ENCODE results near the gene USP2.

Gene USP2

DNA sequence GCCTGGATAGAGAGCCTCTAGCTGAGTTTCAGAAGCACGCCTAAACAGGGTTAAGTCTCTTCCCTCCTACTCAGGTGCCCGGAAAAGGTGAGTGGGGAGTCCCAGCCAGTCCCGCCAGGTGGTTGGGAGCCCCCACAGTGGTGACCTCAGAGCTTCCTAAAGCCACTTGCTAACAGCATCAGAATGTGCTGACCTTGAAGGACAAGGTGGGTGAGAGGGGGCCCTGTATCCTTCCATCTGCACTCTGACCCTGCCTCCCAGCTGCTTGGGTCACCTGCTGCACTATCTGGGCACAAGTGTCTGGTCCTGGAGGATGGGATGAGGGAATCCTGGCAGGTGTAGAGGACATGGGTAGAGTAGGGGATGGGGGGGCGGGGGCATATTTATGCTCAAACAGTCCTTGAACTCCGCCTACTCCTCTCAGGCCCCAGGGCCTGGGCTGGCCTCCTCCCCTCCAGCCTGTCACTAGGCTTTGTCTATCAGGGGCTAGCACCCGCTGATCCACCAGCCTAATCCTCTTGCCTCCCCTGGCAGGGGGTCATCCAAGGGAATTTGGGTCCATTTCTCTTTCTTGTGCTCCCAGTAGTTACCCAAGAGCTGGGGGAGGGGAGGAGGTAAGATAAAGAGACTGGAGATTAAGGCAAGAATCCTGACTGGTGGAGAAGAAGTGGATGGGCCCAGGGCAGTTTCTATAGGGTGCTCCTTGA, 3.4 kb downstream of the USP2 start:
- H3K4me3 ChIP-seq: no peak overlapping the region

DNA sequence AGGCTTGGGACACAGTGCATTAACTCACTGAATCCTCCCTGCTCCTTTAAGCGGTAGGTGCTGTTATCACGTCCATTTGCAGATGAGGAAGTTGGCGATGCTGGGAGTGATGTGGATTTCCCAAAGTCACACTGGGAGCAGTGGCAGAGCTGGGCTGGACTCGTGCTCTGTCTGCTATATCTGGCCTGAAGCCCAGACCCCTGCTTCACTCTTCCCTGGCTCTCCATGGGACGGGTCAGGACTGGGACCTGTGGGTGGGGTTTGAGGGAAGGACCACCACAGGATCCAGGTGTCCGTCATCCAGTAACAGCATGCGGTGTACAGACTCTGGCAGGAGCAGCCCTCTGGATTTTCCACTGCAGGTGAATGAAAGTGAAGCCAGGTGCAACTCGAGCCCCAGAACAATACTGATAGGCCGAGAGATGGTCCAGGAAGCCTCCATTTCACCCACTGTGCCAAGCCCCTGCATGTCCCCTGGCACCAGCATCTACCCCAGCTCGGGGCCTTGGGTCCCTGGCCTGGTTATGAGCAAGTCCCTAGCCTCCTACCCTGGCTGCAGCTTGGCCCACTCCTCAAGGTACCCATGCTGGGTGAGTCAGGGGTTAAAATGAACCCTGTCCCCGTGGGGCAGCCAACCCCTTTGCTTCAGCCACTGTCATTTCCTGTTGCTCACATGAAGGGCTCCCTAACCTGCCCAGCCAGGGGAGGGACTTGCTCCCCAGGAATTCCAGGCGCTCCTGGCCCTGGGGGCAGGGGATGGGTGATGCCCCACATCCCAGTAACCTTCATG, 4.2 kb downstream of the USP2 start:
- H3K4me3 ChIP-seq: no peak overlapping the region
- no peaks in the 10 kb centered on the region for H3K36me3 ChIP-seq
- H3K27ac ChIP-seq: peak overlapping the region; percentile 26 to 79
- no peaks in the 10 kb centered on the region for H3K27me3 ChIP-seq
- peaks cover 0 to 56% (median 43%) of the 10 kb centered on the region in 4 donors for H3K4me1 ChIP-seq
- TF ChIP-seq, protein P1, sequence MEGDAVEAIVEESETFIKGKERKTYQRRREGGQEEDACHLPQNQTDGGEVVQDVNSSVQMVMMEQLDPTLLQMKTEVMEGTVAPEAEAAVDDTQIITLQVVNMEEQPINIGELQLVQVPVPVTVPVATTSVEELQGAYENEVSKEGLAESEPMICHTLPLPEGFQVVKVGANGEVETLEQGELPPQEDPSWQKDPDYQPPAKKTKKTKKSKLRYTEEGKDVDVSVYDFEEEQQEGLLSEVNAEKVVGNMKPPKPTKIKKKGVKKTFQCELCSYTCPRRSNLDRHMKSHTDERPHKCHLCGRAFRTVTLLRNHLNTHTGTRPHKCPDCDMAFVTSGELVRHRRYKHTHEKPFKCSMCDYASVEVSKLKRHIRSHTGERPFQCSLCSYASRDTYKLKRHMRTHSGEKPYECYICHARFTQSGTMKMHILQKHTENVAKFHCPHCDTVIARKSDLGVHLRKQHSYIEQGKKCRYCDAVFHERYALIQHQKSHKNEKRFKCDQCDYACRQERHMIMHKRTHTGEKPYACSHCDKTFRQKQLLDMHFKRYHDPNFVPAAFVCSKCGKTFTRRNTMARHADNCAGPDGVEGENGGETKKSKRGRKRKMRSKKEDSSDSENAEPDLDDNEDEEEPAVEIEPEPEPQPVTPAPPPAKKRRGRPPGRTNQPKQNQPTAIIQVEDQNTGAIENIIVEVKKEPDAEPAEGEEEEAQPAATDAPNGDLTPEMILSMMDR (IDR thresholded peaks at IDR 0.05): no peak
- H3K9me3 ChIP-seq: no peaks in the 10 kb centered on the region
- DNase-seq: peak in 1 of 2 donors; percentile 61
- intact Hi-C loops (cut with DNase I; ENCODE audit: low total_unique reads): no loop called here

More for the DNA sequence above, 3.4 kb downstream of the USP2 start:
- intact Hi-C loops (cut with DNase I; ENCODE audit: low total_unique reads): no loop called here
- no peak for DNase-seq
- Histone ChIP-seq H3K36me3 (no peaks in the 10 kb centered on the region), H3K4me1 (peaks cover 0 to 59% (median 44%) of the 10 kb centered on the region in 4 donors), H3K9me3 (no peaks in the 10 kb centered on the region), H3K27ac (no peak overlapping the region), H3K27me3 (no peaks in the 10 kb centered on the region)
- TF ChIP-seq, protein P1 (IDR thresholded peaks at IDR 0.05): no peak

DNA sequence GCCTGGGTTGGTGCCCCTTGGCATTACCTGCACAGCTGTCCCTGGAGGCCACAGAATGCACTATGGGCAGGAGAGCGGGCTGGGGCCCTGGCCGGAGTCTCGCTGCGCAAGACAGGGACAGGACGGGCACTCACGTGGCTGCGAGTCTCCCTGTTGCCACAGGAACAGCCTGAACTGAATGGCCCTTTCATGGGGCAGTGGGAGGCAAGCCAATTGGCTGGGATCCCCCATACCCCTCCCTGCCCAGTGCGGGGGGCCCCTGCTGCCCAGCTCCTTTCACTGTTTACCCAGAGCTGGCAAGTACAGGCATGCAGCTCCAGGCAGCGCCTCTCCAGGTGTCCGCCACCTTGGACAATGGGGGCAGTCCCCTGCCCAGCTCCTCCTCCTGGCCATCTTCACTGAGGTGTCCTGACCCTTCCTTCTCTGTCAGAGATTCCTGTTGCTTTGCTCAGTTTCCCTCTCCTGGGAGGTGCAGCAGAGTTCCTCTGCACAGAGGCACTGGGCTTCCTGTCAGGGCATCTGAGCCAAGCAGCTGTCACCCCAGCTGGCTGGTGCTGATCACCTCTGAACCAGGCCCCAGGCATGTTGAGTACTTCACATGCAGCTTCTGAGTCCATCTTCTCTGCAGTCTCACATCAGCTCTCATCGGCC, 5.2 kb downstream of the USP2 start:
- Histone ChIP-seq H3K27me3 (no peaks in the 10 kb centered on the region), H3K9me3 (no peaks in the 10 kb centered on the region), H3K36me3 (no peaks in the 10 kb centered on the region), H3K4me1 (peaks cover 0 to 60% (median 45%) of the 10 kb centered on the region in 4 donors), H3K4me3 (peak overlapping the region; percentile 4), H3K27ac (peak overlapping the region; percentile 79 to 83)
- intact Hi-C loops (cut with DNase I; ENCODE audit: low total_unique reads): no loop called here
- TF ChIP-seq, protein P1 (IDR thresholded peaks at IDR 0.05): no peak
- DNase-seq: peak in 1 of 2 donors; percentile 86

DNA sequence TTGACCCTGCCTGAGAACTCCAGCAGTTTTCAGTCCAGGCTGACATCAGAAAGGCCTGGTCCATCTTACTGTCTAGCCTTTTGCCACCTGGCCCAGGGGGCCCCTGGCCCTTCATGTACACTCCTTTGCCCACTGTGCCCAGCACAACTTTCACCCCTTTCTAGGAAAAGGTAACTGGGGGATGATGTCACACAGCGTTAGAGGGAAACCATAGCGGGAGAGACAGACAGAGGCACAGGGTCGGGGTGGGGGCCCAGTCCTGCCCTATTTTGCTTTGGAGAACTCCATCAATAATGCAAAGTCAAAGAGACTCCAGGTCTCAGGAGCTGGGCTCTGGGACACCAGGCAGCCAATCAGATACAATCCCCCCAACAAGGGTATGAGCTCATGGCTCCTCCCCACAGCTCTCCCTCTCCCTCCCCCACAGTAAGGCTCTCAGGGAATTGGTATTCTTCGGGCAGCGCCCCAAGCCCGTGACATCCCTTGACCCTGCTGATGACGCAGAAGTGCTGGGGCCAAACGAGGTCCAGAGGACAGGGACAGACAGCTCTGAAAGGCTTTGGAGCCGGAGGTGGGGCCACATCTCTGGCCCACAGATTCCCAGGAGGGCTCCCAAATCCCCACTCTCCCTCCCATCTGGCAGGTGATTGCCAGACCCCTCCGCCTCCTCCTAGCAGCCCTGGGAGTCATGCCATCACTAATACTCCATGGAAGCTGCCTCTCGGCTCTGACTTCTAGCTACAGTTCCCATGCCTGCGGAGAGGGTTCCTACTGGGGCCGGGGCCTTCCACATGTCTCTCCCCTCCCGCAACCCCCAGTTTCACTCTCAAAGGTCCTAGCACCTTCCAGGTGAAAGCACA, 5.9 kb downstream of the USP2 start:
- Histone ChIP-seq H3K36me3 (no peaks in the 10 kb centered on the region), H3K4me3 (peak overlapping the region; percentile 4), H3K27ac (peak overlapping the region; percentile 79 to 83), H3K27me3 (no peaks in the 10 kb centered on the region), H3K9me3 (no peaks in the 10 kb centered on the region), H3K4me1 (peaks cover 0 to 60% (median 45%) of the 10 kb centered on the region in 4 donors)
- intact Hi-C loops (cut with DNase I; ENCODE audit: low total_unique reads): loop anchor here (2.0 kb wide), 1 partner anchor 19 kb away; no protein-coding TSS in a partner anchor
- TF ChIP-seq, protein P1 (IDR thresholded peaks at IDR 0.05): no peak
- peak; percentile 81 to 96 for DNase-seq
